GM19395 (cell line): ENCODE data around the gene CECR2.
"Not testable (repeated sequence)": the region's sequence is repeated elsewhere in the genome, so short reads cannot be mapped to it uniquely, and the experiment has no call there.

ENCODE experiments used
- ATAC-seq: cut with Tn5 transposase; IDR thresholded peaks from one replicate; pipeline ENCODE4 v1.9.1; 2021; ENCODE audit warnings: mild to moderate bottlenecking, moderate library complexity; ENCODE audit not compliant: unreplicated experiment

Gene CECR2

DNA sequence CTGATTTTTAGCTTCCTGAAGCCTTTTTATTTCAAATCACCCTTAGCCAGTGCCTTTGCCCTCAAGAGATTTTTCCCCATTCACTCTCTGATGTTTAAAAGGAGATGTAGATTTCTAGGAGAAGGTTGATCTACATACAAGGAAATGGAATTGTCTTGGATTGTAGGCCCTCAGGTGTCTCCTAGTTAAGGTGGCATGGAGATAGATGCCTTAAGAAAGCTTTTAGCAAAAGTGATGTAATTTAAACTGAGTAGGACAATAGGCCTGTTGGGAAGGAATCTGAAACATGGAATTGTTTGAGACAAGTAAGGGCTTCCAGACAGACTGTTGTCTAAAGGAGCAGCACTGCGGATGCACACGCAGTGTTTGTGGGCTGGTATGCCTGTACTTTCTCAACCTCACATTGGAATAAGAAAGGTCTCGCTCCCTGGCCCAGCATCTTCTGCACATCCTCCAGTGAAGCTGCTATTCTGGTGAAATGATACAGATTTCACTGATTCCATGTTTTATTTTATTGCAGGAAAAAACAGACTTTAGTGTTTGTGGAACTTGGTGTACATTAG, 124.2 kb downstream of the CECR2 start:
- no peak for ATAC-seq

DNA sequence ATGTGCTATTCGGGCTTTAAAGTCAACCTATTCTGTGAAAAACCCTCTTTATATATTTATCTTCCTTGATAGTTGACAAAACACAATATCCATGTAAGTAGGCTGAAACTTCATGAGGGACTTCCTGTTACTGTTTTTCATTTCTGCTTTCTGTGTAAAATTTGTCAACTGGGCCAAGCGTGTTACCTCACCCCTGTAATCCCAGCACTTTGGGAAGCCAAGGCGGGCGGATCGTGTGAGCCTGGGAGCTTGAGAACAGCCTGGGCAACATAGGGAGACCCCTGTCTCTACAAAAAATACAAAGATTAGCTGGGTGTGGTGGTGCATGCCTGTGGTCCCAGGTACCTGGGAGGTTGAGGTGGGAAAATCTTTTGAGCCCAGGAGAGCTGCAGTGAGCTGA, 127.6 kb downstream of the CECR2 start:
- no peak for ATAC-seq

DNA sequence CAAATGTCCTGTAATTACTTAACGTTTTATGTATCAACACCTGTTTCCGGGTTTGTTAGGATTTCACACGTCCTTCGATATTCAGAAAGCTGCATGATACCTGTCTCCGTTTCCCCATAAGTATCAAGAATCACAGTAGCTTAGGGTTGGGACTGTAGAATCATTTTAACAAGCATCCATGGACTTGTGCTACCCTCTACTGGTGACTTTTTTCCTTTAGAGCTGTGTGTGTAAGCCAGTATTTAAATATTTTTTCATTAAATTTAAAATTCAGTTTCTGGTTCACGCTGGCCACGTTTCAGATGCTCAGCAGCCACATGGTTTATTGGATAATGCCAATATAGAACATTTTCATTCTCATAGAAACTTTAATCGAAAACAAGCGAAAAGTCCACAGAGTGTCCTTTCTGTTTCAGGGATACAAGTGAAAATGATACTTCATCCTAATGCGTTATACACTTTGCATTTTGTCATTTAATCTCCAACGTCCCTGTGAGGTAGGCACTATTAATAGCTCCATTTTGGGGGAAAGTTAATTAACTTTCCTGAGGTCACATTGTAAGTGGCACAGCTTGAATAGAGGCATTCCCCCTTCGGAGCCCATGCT, 132.5 kb downstream of the CECR2 start:
- no peak for ATAC-seq

DNA sequence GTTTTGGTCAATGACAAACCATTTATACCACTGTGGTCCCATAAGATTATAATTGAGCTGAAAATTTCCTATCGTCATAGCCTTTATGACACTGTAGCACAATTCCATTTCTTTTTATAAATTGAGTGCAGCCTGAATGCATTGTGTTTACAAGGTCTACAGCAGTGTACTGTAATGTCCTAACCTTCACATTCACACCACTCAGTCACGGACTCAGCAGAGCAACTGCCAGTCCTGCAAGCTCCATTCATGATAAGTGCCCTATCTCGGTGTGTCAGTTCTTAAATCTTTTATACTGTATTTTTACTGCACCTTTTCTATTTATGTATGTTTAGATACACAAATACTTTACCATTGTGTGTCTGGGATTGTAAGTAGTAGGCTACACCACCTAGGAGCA, 138.8 kb downstream of the CECR2 start:
- ATAC-seq: no peak

DNA sequence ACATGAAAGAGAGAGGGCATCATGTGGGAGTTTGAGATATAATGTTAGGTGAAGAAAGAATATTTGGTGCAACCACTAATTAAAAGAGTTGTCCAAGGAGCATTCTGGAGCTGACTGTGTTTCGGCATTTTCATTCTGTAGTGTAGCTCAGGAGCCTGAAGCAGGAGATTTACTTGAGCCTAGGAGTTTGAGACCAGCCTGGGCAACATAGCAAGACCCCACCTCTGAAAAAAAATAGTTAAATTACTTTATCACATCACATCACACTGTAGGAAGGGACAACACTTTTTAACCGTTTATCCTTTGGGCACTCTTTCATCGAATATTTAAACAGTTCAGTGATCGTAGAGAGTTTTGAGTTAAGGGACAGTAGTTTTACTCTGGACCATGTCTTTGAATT, 143.7 kb downstream of the CECR2 start:
- ATAC-seq: no peak

DNA sequence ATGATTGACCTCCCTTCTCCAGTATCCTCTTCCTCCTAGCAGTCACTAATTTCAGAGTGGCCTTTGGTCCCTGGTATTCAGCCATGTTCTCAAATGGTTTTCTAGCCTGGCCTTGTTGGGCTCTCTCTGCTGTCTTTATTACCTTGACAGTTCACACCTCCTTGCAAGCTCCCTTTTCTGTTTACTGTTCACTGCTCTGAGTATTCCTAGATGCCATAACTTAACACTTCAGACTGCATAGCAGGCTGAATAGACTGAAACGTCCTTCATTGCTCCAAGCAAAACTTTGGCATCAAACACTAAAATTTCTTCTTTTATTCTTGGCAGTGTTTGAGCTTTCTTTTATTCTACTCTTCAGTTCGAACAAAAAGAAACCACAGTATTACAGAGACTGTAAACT, 144.4 kb downstream of the CECR2 start:
- ATAC-seq: no peak

DNA sequence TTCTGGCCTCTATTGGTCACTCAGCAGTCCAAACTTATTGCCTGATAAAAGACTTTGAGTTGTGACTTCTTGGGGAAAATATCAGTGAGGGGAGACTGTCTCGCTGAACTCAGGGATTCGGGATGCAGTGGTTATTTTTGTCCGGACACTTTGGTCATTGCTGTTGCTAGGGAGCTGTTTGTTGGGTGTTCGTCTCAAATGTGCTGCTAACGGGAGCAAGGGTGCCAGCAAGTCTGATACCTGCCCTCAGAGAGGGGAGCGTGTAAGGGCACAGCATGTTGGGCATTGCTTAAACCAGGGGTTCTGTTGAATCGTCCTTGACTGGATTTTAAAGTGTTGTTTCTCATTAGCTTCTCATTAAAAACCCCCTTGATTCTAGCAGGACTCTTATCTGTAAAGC, 144.8 kb downstream of the CECR2 start:
- no peak for ATAC-seq

DNA sequence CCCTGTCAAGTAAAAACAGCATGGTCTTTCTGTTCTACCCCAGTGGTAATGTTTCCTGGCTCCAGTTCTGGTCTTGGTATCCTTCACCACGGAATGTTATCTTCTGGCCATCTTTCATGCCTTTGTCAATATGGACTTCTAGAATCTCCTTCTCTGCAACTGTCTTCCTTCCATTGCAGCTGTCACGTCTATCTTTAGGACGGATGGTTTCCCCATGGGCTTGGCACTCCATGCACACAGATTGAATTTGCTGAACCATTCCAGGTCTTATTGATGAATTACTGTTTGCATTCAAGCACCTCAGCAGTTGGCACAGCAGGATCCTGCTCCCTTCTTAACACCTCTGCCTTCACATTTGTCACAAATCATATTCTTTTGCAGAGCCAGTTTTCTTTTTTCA, 149.1 kb downstream of the CECR2 start:
- ATAC-seq: no peak

DNA sequence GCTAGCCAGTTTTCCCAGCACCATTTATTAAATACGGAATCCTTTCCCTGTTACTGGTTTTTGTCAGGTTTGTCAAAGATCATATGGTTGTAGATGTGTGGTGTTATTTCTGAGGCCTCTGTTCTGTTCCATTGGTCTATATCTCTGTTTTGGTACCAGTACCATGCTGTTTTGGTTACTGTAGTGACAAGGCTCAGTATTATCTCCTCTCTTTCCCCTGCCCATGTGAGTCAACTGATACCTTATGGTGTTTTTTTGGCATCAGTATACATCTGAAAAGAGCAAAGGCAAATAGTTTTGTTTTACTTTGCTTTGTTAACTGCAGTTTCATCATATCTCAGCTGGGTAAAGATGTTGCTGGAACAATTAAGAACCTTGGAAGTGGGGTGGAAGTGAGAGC, 152.7 kb downstream of the CECR2 start:
- not testable (repeated sequence) for ATAC-seq

DNA sequence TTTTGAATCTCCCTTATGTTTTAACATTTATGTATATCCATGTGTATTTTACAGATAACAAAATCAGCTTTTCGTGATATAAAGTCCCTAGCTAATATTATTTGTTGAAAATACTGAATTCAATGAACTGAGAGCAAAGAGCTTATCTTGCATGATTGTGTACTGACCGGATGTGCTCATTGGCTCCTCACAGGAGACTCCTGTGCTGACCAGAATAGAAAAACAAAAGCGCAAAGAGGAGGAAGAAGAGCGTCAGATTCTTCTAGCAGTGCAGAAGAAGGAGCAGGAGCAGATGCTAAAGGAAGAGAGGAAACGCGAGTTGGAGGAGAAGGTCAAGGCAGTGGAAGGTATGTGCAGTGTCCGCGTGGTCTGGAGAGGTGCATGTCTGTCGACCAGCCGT, 154.7 kb downstream of the CECR2 start:
- no peak for ATAC-seq

DNA sequence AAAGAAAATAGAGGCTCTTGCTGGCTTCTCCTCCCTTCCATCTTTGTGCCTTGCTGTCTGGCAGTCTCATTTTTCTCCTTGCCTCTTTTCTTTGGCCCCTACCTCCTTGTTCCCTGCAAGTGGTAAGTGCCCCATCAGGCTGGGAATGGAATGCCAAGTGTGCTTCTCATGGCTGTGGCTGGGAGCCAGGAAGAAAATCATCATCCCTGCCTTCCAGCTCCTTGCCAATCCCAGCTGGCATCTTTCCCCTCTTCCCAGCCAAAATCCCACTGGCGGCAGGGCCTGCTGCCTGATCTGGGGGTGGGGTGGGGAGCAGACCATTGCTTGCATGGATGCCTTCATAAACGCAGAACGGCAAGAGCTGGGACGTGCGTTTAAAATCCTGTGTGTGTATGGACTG, 167.0 kb downstream of the CECR2 start:
- ATAC-seq: no peak

DNA sequence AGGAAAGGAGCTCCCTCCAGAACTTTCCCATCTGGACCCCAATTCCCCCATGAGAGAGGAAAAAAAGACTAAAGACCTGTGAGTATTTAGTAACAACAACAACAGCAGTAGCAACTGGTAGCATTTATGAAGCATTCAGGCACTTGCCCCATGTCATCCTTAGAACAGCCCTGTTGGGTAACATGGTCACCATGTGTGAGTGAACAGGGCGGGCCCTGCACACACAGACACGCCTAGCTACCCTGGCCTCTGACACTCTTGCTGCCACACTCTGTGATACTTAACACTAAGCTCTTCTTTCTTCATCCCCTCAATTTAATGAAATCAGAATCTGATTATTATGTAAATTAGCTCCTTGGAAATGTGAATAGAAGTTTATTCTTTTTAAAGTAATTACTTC, 167.9 kb downstream of the CECR2 start:
- ATAC-seq: no peak

DNA sequence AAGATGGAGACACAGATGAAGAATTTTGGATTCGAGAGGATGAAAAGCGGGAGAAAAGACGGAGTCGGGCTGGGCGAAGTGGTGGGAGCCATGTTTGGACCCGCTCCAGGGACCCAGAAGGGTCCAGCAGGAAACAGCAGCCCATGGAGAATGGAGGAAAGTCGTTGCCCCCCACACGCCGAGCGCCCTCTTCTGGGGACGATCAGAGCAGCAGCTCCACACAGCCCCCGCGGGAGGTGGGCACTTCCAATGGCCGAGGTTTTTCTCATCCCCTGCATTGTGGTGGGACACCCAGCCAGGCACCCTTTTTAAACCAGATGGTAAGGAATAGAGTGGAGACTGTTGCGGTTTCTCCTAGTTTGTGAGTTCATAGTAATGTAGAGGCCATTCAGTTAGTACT, 171.2 kb downstream of the CECR2 start:
- no peak for ATAC-seq

DNA sequence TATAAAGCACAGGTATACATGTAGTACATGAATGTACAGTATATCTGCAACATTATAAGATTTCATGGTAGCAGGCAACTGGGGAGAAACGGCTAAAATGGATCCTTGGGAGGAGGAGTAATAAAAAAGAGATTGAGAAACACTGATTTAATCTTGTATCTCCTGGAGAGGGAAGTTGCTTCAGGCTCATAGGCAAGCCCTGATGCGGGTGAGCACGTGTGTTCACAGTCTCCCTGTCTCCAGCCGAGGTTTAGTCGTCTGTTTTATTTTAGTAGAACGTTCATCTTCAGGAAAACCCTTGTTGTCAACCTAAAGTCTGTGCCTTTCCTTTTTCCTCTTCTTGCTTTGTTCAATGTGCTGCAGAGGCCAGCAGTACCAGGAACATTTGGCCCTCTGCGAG, 172.2 kb downstream of the CECR2 start:
- no peak for ATAC-seq

DNA sequence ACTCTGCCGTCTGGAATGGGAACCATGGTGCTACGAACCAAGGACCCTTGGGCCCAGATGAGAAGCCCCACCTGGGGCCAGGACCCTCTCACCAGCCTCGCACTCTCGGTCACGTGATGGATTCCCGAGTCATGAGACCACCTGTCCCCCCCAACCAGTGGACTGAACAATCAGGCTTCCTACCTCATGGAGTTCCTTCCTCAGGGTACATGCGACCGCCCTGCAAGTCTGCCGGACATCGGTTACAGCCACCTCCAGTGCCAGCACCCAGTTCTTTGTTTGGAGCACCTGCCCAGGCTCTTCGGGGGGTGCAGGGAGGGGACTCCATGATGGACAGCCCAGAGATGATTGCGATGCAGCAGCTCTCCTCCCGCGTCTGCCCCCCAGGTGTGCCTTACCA, 173.2 kb downstream of the CECR2 start:
- no peak for ATAC-seq

DNA sequence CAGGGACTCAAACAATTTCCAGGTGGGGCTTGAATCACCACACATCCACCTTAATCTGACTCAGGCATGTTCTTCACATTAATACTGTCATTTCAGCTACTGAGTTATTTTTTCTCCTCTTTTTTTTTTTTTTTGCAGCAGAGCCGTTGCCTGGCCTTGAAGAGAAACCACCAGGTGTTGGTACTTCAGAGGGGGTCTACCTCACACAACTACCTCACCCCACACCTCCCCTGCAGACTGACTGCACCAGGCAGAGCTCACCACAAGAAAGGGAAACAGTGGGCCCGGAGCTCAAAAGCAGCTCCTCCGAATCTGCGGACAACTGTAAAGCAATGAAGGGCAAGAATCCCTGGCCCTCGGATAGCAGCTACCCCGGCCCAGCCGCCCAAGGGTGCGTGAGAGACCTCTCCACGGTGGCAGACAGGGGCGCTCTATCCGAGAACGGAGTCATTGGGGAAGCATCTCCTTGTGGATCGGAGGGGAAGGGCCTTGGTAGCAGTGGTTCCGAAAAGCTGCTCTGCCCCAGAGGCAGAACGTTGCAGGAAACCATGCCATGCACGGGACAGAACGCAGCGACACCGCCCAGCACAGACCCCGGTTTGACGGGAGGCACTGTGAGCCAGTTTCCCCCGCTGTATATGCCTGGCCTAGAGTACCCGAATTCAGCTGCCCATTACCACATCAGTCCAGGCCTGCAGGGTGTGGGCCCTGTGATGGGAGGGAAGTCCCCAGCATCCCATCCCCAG, 178.9 kb downstream of the CECR2 start:
- ATAC-seq: no peak

DNA sequence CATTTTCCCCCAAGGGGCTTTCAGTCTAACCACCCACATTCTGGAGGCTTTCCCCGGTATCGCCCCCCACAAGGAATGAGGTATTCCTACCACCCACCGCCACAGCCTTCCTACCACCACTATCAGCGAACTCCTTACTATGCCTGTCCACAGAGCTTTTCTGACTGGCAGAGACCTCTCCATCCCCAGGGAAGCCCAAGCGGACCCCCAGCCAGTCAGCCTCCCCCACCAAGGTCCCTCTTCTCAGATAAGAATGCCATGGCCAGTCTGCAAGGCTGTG, 179.4 kb downstream of the CECR2 start:
- no peak for ATAC-seq

DNA sequence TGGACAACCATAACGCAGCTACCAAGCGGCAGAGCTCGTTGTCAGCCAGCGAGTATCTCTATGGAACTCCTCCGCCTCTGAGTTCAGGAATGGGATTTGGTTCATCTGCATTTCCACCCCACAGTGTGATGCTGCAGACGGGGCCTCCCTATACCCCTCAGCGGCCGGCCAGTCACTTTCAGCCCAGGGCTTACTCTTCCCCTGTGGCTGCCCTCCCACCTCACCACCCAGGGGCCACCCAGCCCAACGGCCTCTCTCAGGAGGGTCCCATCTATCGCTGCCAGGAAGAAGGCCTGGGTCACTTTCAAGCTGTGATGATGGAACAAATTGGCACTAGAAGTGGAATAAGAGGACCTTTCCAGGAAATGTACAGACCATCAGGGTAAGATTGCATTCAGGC, 179.9 kb downstream of the CECR2 start:
- no peak for ATAC-seq

DNA sequence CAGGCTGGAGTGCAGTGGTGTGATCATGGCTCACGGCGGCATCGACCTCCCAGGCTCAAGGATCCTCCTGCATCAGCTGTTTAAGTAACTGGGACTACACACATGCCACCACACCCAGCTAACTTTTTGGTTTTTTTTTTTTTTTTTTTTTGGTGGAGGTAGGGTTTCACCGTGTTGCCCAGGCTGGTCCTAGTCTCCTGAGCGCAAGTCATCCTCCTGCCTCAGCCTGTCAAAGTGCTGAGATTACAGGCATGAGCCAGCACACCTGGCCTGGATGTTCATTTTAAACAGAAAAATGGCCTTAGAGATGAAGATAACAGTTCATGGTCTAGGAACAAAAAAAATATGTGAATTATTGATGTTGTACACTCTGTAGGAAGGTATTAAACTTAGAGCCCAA, 180.4 kb downstream of the CECR2 start:
- no peak for ATAC-seq

DNA sequence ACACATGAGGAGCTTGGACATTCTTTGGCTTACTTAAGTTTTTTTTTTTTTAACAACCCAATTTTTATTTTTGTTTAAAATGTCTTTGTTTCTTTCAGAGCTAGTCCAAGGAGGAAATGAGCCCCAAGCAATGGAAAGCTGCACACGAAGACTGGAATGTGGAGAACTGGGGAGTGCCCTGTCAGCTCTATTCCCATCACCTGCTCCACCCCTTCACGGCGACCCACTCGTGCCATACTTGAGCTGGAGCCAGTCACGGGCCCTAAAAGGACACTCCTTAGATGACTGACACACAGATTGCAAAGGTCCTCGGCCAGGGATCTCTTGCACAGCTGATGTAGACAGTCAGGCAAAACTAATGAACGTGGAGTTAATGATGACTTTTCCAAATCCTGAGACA, 183.5 kb downstream of the CECR2 start:
- no peak for ATAC-seq

DNA sequence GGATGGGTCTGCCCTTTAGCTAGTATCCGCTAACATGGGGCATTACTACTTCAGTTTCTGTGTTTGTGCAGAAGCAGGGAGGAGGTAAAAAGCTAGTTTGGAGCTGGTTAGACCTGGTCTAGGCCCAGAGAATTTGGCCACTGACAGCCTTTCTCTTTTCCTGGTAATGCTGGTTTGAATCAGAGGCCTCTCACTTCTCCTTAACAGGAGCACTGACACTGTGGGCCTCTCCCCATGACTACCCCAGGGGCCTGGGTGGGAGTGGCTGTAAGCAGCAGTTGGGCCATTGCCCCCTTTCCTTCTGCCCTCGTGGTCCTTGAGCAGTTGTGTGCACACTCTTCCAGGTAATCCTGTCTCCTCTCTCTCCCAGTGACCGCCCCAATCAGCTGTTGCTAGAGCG, 185.6 kb downstream of the CECR2 start:
- no peak for ATAC-seq

DNA sequence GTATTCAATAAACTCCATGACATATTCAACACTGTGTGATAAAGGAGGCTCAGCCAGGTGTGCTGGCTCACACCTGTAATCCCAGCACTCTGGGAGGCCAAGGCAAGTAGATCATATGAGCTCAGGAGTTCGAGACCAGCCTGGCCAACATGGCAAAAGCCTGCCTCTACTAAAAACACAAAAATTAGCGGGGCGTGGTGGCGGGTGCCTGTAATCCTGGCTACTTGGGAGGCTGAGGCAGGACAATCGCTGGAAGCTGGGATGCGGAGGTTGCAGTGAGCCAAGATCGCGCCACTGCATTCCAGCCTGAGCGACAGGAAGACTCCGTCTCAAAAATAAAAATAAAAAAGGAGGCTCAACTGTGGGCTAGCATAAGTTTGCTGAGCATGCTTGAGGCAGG, 189.9 kb downstream of the CECR2 start:
- ATAC-seq: no peak
